Measurements from ENCODE around the gene CSNK1D. TPM values are rescaled to one million over a fixed set of nuclear protein-coding genes. Genes with fewer than 3 reads are reported as not detected.
A peak's percentile ranks its signal among the peaks of the same experiment; 100 is the strongest.

The CSNK1D gene
- total and polyA plus RNA-seq, 2 experiments from 2014 or later: 55.3 to 66.4 TPM

- ATAC-seq (no peak), DNase-seq (ENCODE audit: low spot score) (no peak)
- H3K27me3 Mint-ChIP-seq (ENCODE audit: insufficient read depth, low read depth, poor library complexity): peaks cover 11% of the 10 kb centered on the region
- Histone ChIP-seq H3K4me1 (ENCODE audit: insufficient read depth) (no peaks in the 10 kb centered on the region), H3K27me3 (ENCODE audit: insufficient read depth) (no peaks in the 10 kb centered on the region), H4K20me1 (replicated peaks; ENCODE audit: insufficient read depth) (peaks cover 53% of the 10 kb centered on the region), H2AFZ (no peak overlapping the region), H3K36me3 (ENCODE audit: insufficient read depth) (peaks cover 61% of the 10 kb centered on the region), H3K79me2 (replicated peaks; ENCODE audit: insufficient read depth) (peaks cover 65% of the 10 kb centered on the region), H3F3A (replicated peaks; ENCODE audit: low read depth) (peaks cover 8% of the 10 kb centered on the region), H3K9me2 (ENCODE audit: insufficient read depth) (no peaks in the 10 kb centered on the region), H3K4me3 (no peak overlapping the region), H3K27ac (ENCODE audit: low read depth) (peak overlapping the region; percentile 32; the same call in 1 of the 2 replicates), H3K4me2 (no peak overlapping the region)
- peaks cover 81% of the 10 kb centered on the region for H3K36me3 Mint-ChIP-seq (ENCODE audit: low read depth)
- H3K27ac Mint-ChIP-seq: no peak overlapping the region
- H3K9me3 Mint-ChIP-seq: peaks cover 7% of the 10 kb centered on the region; the same call in 2 of the 3 replicates
- no peaks in the 10 kb centered on the region; the same call in 2 of the 3 replicates for H3K4me1 Mint-ChIP-seq
- no peak overlapping the region; the same call in 2 of the 3 replicates for H3K4me3 Mint-ChIP-seq
- TF ChIP-seq EZH2 (IDR thresholded peaks at IDR 0.05; ENCODE audit: low read depth, unreplicated experiment): no peak
- TF ChIP-seq REST (IDR thresholded peaks at IDR 0.05; ENCODE audit: unreplicated experiment): no peak
- no peak for TF ChIP-seq ZNF462 (CRISPR knock-in tag; IDR thresholded peaks at IDR 0.05)
- TF ChIP-seq STAT1 (IDR thresholded peaks at IDR 0.05; ENCODE audit: unreplicated experiment): no peak
- no peak for TF ChIP-seq CREB1 (CRISPR knock-in tag; IDR thresholded peaks at IDR 0.05; ENCODE audit: low read depth)
- TF ChIP-seq, protein P1, sequence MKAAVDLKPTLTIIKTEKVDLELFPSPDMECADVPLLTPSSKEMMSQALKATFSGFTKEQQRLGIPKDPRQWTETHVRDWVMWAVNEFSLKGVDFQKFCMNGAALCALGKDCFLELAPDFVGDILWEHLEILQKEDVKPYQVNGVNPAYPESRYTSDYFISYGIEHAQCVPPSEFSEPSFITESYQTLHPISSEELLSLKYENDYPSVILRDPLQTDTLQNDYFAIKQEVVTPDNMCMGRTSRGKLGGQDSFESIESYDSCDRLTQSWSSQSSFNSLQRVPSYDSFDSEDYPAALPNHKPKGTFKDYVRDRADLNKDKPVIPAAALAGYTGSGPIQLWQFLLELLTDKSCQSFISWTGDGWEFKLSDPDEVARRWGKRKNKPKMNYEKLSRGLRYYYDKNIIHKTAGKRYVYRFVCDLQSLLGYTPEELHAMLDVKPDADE (IDR thresholded peaks at IDR 0.05): no peak
- TF ChIP-seq ZNF331 (CRISPR knock-in tag; IDR thresholded peaks at IDR 0.05; ENCODE audit: low read depth): no peak
- no peak for TF ChIP-seq NANOG (IDR thresholded peaks at IDR 0.05; ENCODE audit: borderline replicate concordance)
- no peak for TF ChIP-seq EZH2phosphoT487 (IDR thresholded peaks at IDR 0.05; ENCODE audit: unreplicated experiment)
- TF ChIP-seq CTCF (conservative IDR thresholded peaks at IDR 0.05; ENCODE audit: low read depth in 2 of 2): no peak
- no peak for TF ChIP-seq POLR2AphosphoS5 (IDR thresholded peaks at IDR 0.05; ENCODE audit: low read depth)
- TF ChIP-seq ZNF114 (CRISPR knock-in tag; IDR thresholded peaks at IDR 0.05): no peak
- no peak for TF ChIP-seq JUNB (IDR thresholded peaks at IDR 0.05; ENCODE audit: unreplicated experiment)
Observed at GRCh38 chr17:82252511-82253178, 20.9 kb downstream of the CSNK1D start.
